NB4 (cell line): ENCODE results near the gene PANK2.

Experiments used
- CTCF ChIP-seq: IDR thresholded peaks from one replicate; pipeline ENCODE4 v1.5.1; 2012; ENCODE audit warnings: low read depth, low read length
- MAX ChIP-seq: IDR thresholded peaks from 2 replicates; pipeline ENCODE4 v1.6.1; 2011; ENCODE audit warnings: low read depth, low read length
- MYC ChIP-seq: IDR thresholded peaks from 2 replicates; pipeline ENCODE4 v1.6.1; 2011; ENCODE audit warnings: low read depth, low read length
- POLR2A ChIP-seq: IDR thresholded peaks from 2 replicates; pipeline ENCODE4 v1.6.1; 2011; ENCODE audit warnings: mild to moderate bottlenecking; ENCODE audit not compliant: insufficient read length; ENCODE audit errors: extremely low read depth

GRCh38 chr20:3911956-3912355, 22.8 kb downstream of the PANK2 start:
- TF ChIP-seq CTCF (no peak), POLR2A (no peak), MAX (no peak), MYC (no peak)
